Pancreas (tissue), 10 donors: Measurements from ENCODE around the gene BCAS1. TPM values are rescaled to one million over a fixed set of nuclear protein-coding genes. Genes with fewer than 3 reads are reported as not detected.

Experiments
- ATAC-seq, 4 donors: fragments of 200-7000 bp; cut with Tn5 transposase; one replicate each; pipeline versions ENCODE4 v1.8.0 to v1.9.1; 2020; ENCODE audit warnings: mild to moderate bottlenecking in 4 of 4, moderate library complexity in 4 of 4
- DNase-seq, 6 donors: peaks; one replicate each; pipeline ENCODE4 v3.0.0-alpha.2; 2020
- FAIRE-seq: peaks from 2 replicates; lab custom pipeline; 2012; peaks lifted over from hg19 to GRCh38; lab: Jason Lieb, UNC
- H3K27ac ChIP-seq, 4 donors: fragments of 200-600 bp; sonication (generic); 1 replicate in 3 of 4; 2 replicates in 1 of 4; pipeline versions ENCODE4 v1.5.0 to v1.8.0; 2020
- H3K27me3 ChIP-seq, 4 donors: fragments of 200-600 bp; one replicate each; pipeline ENCODE4 v1.8.0; 2021
- H3K36me3 ChIP-seq, 3 donors: fragments of 200-600 bp; sonication (generic) in 1 of 3; one replicate each; pipeline versions ENCODE4 v1.5.0 to v1.8.0; 2020 to 2021
- H3K4me1 ChIP-seq, 3 donors: fragments of 200-600 bp; one replicate each; pipeline ENCODE4 v1.8.0; 2021
- H3K4me3 ChIP-seq, 4 donors: fragments of 200-600 bp; sonication (generic) in 2 of 4; one replicate each; pipeline versions ENCODE4 v1.5.0 to v1.8.0; 2020 to 2021
- H3K9me3 ChIP-seq, 4 donors: fragments of 200-600 bp; one replicate each; pipeline ENCODE4 v1.8.0; 2021
- WGBS, 2 donors: extraction: QIAGEN DNeasy Blood & Tissue Kit; methylation state at CpG; one replicate each; pipeline ENCODE4 v1.1.7; 2013; 5-methylcytosine and 5-hydroxymethylcytosine counted together
- intact Hi-C, 3 donors: fragments of 100-400 bp; cut with DNase I; formaldehyde crosslinking; loops; one replicate each; pipeline versions ENCODE4 v1.11.1 to v1.14.2; 2022
- polyA plus RNA-seq, 2 donors: library from polyadenylated mRNA; stranded (reverse); fragments of 200-250 nt; gene quantifications; one replicate each; pipeline ENCODE4 v1.2.3, GENCODE V29; 2013
- total RNA-seq, 6 donors: library from RNA; stranded (reverse); fragmentation: NEBNext Ultra II Directional in 4 of 6; extraction: Animal tissue kit (Norgen Biotek cat#: 25700) in 4 of 6; gene quantifications; one replicate each; pipeline versions ENCODE4 v1.2.1 to v1.2.4, GENCODE V29; 2021 to 2023
- TF ChIP-seq, protein P1 (sequence below), 4 donors: fragments of 200-600 bp; sonication (generic) in 3 of 4; IDR thresholded peaks; one replicate each; pipeline versions ENCODE4 v1.5.0 to v1.8.0; 2021; ENCODE audit warnings: antibody characterized with exemption in 4 of 4
- donor health status: healthy with polysubstance abuse.
- donor health status: DM: no; HTN: no; CAD: no; lungs with moderate emphysema.
- donor health status: DM: no; HTN: no; CAD: no.
- donor health status: control.
- donor health status: control.
- donor health status: Bipolar disorder and iron deficiency.
- donor health status: DM: yes; HTN: yes; CAD: no.
- donor health status: DM: no; HTN: no; CAD: no.
- donor health status: DM: no; HTN: no; CAD: no.
- donor health status: DM: yes; HTN: yes; CAD: no.

The BCAS1 gene
- total and polyA plus RNA-seq, 8 donors: 0.20 to 0.85 (median 0.61) TPM

GRCh38 chr20:53958260-53958659, 112.1 kb downstream of the BCAS1 start:
- ATAC-seq (no peak), FAIRE-seq (no peak), DNase-seq (no peak)
- H3K4me3 ChIP-seq: no peak overlapping the region
- H3K27me3 ChIP-seq: peaks cover 0 to 3% (median 0%) of the 10 kb centered on the region in 4 donors
- TF ChIP-seq, protein P1, sequence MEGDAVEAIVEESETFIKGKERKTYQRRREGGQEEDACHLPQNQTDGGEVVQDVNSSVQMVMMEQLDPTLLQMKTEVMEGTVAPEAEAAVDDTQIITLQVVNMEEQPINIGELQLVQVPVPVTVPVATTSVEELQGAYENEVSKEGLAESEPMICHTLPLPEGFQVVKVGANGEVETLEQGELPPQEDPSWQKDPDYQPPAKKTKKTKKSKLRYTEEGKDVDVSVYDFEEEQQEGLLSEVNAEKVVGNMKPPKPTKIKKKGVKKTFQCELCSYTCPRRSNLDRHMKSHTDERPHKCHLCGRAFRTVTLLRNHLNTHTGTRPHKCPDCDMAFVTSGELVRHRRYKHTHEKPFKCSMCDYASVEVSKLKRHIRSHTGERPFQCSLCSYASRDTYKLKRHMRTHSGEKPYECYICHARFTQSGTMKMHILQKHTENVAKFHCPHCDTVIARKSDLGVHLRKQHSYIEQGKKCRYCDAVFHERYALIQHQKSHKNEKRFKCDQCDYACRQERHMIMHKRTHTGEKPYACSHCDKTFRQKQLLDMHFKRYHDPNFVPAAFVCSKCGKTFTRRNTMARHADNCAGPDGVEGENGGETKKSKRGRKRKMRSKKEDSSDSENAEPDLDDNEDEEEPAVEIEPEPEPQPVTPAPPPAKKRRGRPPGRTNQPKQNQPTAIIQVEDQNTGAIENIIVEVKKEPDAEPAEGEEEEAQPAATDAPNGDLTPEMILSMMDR (IDR thresholded peaks at IDR 0.05): no peak
- intact Hi-C loops: no loop called here
- no peaks in the 10 kb centered on the region for H3K9me3 ChIP-seq
- 51 to 56% methylated on average over 5 of the region's 5 CpGs for WGBS, 2 donors
- no peaks in the 10 kb centered on the region for H3K4me1 ChIP-seq
- no peak overlapping the region for H3K27ac ChIP-seq
- no peaks in the 10 kb centered on the region for H3K36me3 ChIP-seq

GRCh38 chr20:53957451-53958172, 112.8 kb downstream of the BCAS1 start:
- 73 to 74% methylated on average over 2 of the region's 2 CpGs for WGBS, 2 donors
- DNase-seq (no peak), ATAC-seq (peak in 1 of 4 donors; percentile 47), FAIRE-seq (no peak)
- Histone ChIP-seq H3K27me3 (peaks cover 0 to 3% (median 0%) of the 10 kb centered on the region in 4 donors), H3K4me1 (no peaks in the 10 kb centered on the region), H3K36me3 (no peaks in the 10 kb centered on the region), H3K9me3 (no peaks in the 10 kb centered on the region), H3K4me3 (no peak overlapping the region), H3K27ac (no peak overlapping the region)
- TF ChIP-seq, protein P1 (IDR thresholded peaks at IDR 0.05): no peak
- intact Hi-C loops: no loop called here

DNA sequence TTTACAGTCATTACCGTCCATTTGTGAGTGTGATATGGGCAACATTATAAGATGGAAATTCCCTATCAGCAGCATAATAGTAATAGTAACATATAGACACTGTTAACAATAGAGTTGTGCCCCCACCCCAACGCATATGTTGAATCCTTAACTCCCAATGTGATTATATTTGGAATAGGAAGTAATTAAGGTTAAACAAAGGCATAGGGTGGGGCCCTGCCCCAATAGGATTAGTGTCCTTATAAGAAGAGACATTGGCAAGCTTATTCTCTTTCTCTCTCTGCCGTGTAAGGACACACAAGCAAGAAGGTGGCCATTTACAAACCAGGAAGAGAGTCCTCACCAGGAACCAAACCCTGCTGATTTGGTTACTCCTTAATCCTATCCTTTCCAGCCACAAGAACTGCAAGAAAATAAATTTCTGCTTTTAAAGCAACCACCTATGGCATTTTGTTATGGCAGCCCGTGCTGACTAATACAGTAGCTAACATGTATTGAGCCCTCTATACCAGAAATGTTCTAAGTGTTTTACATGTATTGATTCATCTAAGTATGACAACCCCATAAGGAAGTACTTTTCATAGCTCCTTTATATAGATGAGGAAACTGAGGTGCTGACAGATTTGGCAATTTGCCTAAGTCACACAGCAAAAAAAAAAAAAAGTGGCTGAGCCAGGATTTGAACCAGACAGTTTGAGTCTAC, 114.2 kb downstream of the BCAS1 start:
- peaks cover 0 to 3% (median 0%) of the 10 kb centered on the region in 4 donors for H3K27me3 ChIP-seq
- no peaks in the 10 kb centered on the region for H3K4me1 ChIP-seq
- WGBS, 2 donors: 87 to 95% methylated on average over 4 of the region's 4 CpGs
- FAIRE-seq (no peak), ATAC-seq (no peak), DNase-seq (no peak)
- TF ChIP-seq, protein P1 (IDR thresholded peaks at IDR 0.05): no peak
- no peaks in the 10 kb centered on the region for H3K36me3 ChIP-seq
- H3K9me3 ChIP-seq: no peaks in the 10 kb centered on the region
- intact Hi-C loops: no loop called here
- no peak overlapping the region for H3K27ac ChIP-seq
- no peak overlapping the region for H3K4me3 ChIP-seq

- WGBS, 2 donors: 77 to 81% methylated on average over 6 of the region's 6 CpGs
- ATAC-seq (no peak), FAIRE-seq (no peak), DNase-seq (no peak)
- Histone ChIP-seq H3K27ac (no peak overlapping the region), H3K27me3 (no peaks in the 10 kb centered on the region), H3K36me3 (no peaks in the 10 kb centered on the region), H3K4me3 (no peak overlapping the region), H3K9me3 (no peaks in the 10 kb centered on the region), H3K4me1 (no peaks in the 10 kb centered on the region)
- TF ChIP-seq, protein P1 (IDR thresholded peaks at IDR 0.05): no peak
- intact Hi-C loops: no loop called here
Measured at GRCh38 chr20:53954723-53955658, 115.4 kb downstream of the BCAS1 start.
